ENCODE results near the gene MAMLD1.

Gene MAMLD1

GRCh38 chrX:150463566-150463965 lies 100.4 kb downstream of the MAMLD1 start:
- DNase-seq = no peak

- no peak for DNase-seq
Observed at GRCh38 chrX:150464001-150464400, 100.9 kb downstream of the MAMLD1 start.

GRCh38 chrX:150465326-150465725 lies 102.2 kb downstream of the MAMLD1 start:
- no peak for DNase-seq

GRCh38 chrX:150465881-150466775 lies 103.0 kb downstream of the MAMLD1 start:
- no peak for DNase-seq

GRCh38 chrX:150472306-150472705 lies 109.2 kb downstream of the MAMLD1 start:
- DNase-seq = no peak

GRCh38 chrX:150473371-150473770 lies 110.3 kb downstream of the MAMLD1 start:
- DNase-seq = no peak

GRCh38 chrX:150475461-150475860 lies 112.3 kb downstream of the MAMLD1 start:
- no peak for DNase-seq

GRCh38 chrX:150476164-150476699 lies 113.1 kb downstream of the MAMLD1 start:
- DNase-seq = no peak

- no peak for DNase-seq
Observed at GRCh38 chrX:150477371-150477770, 114.3 kb downstream of the MAMLD1 start.

GRCh38 chrX:150478496-150479492 lies 115.7 kb downstream of the MAMLD1 start:
- DNase-seq = no peak

- no peak for DNase-seq
Observed at GRCh38 chrX:150482537-150483206, 119.6 kb downstream of the MAMLD1 start.

GRCh38 chrX:150483356-150483985 lies 120.4 kb downstream of the MAMLD1 start:
- DNase-seq = no peak

- peak; percentile 76 for DNase-seq
Observed at GRCh38 chrX:150486011-150486410, 122.9 kb downstream of the MAMLD1 start.

- no peak for DNase-seq
Observed at GRCh38 chrX:150487369-150488094, 124.4 kb downstream of the MAMLD1 start.

GRCh38 chrX:150489359-150490015 lies 126.4 kb downstream of the MAMLD1 start:
- DNase-seq = no peak

GRCh38 chrX:150495496-150495895 lies 132.4 kb downstream of the MAMLD1 start:
- no peak for DNase-seq

GRCh38 chrX:150499240-150499639 lies 136.1 kb downstream of the MAMLD1 start:
- no peak for DNase-seq

- DNase-seq = no peak
Observed at GRCh38 chrX:150502091-150502490, 139.0 kb downstream of the MAMLD1 start.

- no peak for DNase-seq
Observed at GRCh38 chrX:150502979-150503897, 140.1 kb downstream of the MAMLD1 start.

GRCh38 chrX:150503898-150504219 lies 140.7 kb downstream of the MAMLD1 start:
- no peak for DNase-seq
